Measurements from ENCODE around the gene DEAF1.

DEAF1 gene

GRCh38 chr11:611001-611996 lies 83.7 kb downstream of the DEAF1 start:
- DNase-seq = no peak

GRCh38 chr11:610146-610801 lies 84.7 kb downstream of the DEAF1 start:
- no peak for DNase-seq

DNA sequence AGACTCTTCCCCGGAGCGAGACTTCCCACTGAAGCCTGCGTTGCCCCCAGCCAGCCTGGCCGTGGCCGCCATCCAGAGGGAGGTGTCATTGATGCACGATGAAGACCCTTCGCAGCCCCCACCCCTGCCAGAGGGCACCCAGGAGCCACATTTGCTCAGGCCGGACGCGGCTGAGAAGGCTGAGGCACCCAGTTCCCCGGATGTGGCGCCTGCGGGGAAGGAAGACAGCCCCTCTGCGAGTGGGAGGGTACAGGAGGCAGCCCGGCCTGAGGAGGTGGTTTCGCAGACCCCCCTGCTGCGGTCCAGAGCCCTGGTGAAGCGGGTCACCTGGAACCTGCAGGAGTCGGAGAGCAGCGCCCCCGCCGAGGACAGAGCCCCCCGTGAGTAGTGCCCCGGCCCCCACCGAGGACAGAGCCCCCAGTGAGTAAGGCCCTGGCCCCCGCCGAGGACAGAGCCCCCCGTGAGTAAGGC lies 85.6 kb downstream of the DEAF1 start:
- no peak for DNase-seq

GRCh38 chr11:608791-609251 lies 86.2 kb downstream of the DEAF1 start:
- DNase-seq = no peak

- no peak for DNase-seq
These were observed 86.9 kb downstream of the DEAF1 start for GRCh38 chr11:607971-608659.

DNA sequence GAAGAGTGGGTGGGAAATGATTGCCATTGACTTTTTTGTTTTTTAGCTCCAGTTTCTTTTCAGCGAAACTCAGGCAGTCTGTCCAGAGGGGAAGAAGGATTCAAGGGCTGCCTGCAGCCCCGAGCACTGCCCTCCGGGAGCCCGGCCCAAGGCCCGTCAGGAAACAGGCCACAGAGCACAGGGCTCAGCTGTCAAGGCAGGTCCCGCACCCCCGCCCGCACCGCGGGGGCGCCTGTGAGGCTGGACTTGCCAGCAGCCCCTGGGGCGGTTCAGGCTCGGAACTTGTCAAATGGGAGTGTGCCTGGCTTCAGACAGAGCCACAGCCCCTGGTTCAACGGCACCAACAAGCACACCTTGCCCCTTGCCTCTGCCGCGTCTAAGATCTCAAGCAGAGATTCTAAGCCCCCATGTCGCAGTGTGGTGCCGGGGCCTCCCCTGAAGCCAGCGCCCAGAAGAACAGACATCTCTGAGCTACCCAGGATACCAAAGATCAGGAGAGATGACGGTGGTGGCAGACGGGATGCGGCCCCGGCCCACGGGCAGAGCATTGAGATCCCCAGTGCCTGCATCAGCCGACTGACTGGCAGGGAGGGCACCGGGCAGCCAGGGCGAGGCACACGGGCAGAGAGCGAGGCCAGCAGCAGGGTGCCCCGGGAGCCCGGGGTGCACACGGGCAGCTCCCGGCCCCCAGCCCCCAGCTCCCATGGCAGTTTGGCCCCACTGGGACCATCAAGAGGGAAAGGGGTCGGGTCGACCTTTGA lies 87.8 kb downstream of the DEAF1 start:
- DNase-seq = no peak

DNA sequence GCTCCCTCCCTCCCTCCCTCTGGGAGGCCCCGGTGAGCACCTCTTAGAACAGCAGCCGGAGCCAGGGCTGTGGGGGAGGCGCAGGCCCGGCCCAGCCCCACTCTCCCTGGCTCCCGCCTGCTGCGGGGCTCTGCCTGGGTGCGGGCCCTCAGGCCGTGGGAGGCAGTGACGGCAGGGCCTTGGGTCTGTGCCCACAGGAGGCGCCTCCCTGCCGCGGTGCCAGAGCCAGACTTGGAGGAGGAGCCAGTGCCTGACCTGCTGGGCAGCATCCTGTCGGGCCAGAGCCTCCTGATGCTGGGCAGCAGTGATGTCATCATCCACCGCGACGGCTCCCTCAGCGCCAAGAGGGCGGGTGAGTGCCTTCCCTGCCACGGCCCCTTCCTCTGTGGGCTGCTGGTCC lies 88.8 kb downstream of the DEAF1 start:
- DNase-seq = no peak

- no peak for DNase-seq
These were observed 89.5 kb downstream of the DEAF1 start for GRCh38 chr11:605286-606129.

- DNase-seq = no peak
These were observed 91.9 kb downstream of the DEAF1 start for GRCh38 chr11:603154-603553.

DNA sequence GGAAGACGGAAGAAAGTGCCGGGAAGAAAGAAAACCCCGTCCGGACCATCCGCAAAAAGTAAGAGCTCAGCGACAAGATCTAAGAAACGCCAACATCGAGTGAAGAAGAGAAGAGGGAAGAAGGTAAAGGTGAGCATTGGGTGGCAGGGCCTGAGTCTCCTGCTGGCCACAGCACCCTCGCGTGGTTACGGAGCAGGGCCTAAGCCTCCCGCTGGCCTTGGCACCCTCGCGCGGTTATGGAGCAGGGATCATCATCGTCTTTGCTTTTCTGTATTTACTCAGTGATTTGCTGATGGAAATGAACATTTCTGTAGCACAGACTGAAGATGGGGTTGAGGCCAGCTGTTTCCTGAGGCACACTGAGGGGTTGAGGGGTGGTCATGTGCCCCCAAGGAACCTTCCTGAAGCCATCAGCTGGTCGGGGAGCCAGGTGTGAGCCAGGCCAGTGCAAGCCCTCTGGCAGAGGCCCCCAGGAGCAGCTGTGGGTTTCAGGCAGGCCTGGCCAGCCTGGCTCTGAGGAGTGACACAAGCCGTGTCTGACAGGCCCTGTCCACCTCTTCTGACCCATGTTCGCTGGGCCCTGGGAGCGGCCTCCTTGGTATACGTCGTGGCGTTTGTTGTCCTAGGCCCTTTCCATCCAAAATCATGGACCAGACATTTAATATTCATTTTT lies 93.3 kb downstream of the DEAF1 start:
- no peak for DNase-seq

- no peak for DNase-seq
These were observed 96.9 kb downstream of the DEAF1 start for GRCh38 chr11:598005-598680.

DNA sequence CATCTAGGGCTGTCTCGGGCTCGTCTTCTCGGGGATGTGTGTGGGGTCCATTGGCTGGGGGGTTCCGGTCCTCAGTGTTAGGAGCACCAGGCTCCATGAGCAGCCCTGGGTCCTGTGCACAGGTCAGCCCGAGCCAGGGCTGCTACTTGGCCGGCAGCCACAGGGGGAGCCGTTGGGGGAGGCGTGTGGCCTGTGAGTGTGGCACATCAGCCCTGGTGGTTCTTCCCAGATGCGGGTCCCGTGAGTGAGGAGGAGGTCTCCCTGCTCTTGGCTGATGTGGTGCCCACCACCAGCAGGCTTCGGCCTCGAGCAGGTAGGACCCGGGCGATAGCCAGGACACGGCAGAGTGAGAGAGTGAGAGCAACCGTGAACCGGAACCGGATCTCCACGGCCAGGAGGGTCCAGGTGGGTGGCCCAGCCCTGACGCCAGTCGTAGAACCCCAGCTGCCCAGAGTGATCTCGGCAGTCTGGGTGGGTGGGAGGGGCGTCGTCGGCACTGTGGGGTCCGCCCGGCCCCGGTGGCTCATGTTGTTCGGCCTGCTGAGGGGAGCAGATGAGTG lies 97.8 kb downstream of the DEAF1 start:
- no peak for DNase-seq

GRCh38 chr11:596374-596773 lies 98.6 kb downstream of the DEAF1 start:
- DNase-seq = no peak

GRCh38 chr11:595400-595799 lies 99.6 kb downstream of the DEAF1 start:
- DNase-seq = no peak
